WTC11 (cell line): ENCODE data around the gene OGFOD3.

Experiments used
- ESRRA ChIP-seq: sonication (generic); formaldehyde crosslinking; IDR thresholded peaks from 2 replicates; pipeline ENCODE4 v1.8.1; 2022; ENCODE audit warnings: mild to moderate bottlenecking, missing genetic modification reagents, borderline replicate concordance
- FOXJ3 ChIP-seq: sonication (generic); formaldehyde crosslinking; IDR thresholded peaks from 2 replicates; pipeline ENCODE4 v1.9.0; 2021; ENCODE audit warnings: missing genetic modification reagents, mild to moderate bottlenecking, borderline replicate concordance
- SMAD3 ChIP-seq: sonication (generic); formaldehyde crosslinking; IDR thresholded peaks from 2 replicates; pipeline ENCODE4 v1.8.0; 2022; ENCODE audit warnings: missing genetic modification reagents, mild to moderate bottlenecking, borderline replicate concordance
- TEAD4 ChIP-seq: sonication (generic); formaldehyde crosslinking; IDR thresholded peaks from 2 replicates; pipeline ENCODE4 v1.8.0; 2022; ENCODE audit warnings: mild to moderate bottlenecking, missing genetic modification reagents
- ZNF121 ChIP-seq: sonication (generic); formaldehyde crosslinking; IDR thresholded peaks from 2 replicates; pipeline ENCODE4 v1.8.0; 2023; ENCODE audit warnings: missing genetic modification reagents
- ZNF232 ChIP-seq: sonication (generic); formaldehyde crosslinking; IDR thresholded peaks from 2 replicates; pipeline ENCODE4 v1.8.0; 2022; ENCODE audit warnings: mild to moderate bottlenecking, missing genetic modification reagents
- ZNF416 ChIP-seq: fragments of 250-450 bp; sonication (Bioruptor Pico); IDR thresholded peaks from 2 replicates; pipeline ENCODE4 v1.9.0; 2021; ENCODE audit warnings: mild to moderate bottlenecking, inconsistent platforms
- TF ChIP-seq, protein P1 (sequence below): fragments of 200-600 bp; IDR thresholded peaks from 2 replicates; pipeline ENCODE4 v1.8.0; 2022; ENCODE audit warnings: antibody characterized with exemption
- TF ChIP-seq, protein P2 (sequence below): sonication (generic); formaldehyde crosslinking; IDR thresholded peaks from 2 replicates; pipeline ENCODE4 v1.8.0; 2022; ENCODE audit warnings: mild to moderate bottlenecking, missing genetic modification reagents

DNA sequence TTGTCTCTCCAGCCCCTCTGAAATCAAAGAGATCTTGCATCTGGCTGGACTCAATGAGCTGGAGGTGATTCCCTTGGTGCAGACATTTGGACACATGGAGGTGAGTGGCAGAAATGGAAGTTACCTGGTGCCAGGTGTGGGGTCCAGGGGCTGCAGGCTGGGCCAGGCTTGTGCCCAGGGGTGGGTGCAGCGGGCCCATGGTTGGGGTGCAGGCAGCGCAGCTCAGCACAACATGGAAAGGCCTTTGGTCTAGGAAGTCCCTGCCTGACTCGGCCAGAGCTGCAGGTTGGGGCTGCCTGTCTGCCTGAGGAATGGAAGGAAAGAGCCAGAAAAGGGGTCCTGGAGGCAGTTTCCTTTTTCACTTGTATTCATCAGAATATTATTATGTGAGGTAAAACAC is 10.2 kb upstream of the OGFOD3 start:
- TF ChIP-seq ESRRA (CRISPR knock-in tag) = no peak
- TF ChIP-seq, protein P1, sequence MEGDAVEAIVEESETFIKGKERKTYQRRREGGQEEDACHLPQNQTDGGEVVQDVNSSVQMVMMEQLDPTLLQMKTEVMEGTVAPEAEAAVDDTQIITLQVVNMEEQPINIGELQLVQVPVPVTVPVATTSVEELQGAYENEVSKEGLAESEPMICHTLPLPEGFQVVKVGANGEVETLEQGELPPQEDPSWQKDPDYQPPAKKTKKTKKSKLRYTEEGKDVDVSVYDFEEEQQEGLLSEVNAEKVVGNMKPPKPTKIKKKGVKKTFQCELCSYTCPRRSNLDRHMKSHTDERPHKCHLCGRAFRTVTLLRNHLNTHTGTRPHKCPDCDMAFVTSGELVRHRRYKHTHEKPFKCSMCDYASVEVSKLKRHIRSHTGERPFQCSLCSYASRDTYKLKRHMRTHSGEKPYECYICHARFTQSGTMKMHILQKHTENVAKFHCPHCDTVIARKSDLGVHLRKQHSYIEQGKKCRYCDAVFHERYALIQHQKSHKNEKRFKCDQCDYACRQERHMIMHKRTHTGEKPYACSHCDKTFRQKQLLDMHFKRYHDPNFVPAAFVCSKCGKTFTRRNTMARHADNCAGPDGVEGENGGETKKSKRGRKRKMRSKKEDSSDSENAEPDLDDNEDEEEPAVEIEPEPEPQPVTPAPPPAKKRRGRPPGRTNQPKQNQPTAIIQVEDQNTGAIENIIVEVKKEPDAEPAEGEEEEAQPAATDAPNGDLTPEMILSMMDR = no peak
- TF ChIP-seq TEAD4 (CRISPR knock-in tag) = no peak
- no peak for TF ChIP-seq ZNF232
- no peak for TF ChIP-seq SMAD3 (CRISPR knock-in tag)
- no peak for TF ChIP-seq FOXJ3 (CRISPR knock-in tag)
- TF ChIP-seq, protein P2, sequence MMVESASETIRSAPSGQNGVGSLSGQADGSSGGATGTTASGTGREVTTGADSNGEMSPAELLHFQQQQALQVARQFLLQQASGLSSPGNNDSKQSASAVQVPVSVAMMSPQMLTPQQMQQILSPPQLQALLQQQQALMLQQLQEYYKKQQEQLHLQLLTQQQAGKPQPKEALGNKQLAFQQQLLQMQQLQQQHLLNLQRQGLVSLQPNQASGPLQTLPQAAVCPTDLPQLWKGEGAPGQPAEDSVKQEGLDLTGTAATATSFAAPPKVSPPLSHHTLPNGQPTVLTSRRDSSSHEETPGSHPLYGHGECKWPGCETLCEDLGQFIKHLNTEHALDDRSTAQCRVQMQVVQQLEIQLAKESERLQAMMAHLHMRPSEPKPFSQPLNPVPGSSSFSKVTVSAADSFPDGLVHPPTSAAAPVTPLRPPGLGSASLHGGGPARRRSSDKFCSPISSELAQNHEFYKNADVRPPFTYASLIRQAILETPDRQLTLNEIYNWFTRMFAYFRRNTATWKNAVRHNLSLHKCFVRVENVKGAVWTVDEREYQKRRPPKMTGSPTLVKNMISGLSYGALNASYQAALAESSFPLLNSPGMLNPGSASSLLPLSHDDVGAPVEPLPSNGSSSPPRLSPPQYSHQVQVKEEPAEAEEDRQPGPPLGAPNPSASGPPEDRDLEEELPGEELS (CRISPR knock-in tag) = no peak
- no peak for TF ChIP-seq ZNF416
- TF ChIP-seq ZNF121 (CRISPR knock-in tag) = no peak
